IPS-15b (cell line): ENCODE data around the gene ANAPC13.

Experiments
- H3K27me3 ChIP-seq: one replicate; pipeline ENCODE4 v1.6.1; 2013; ENCODE audit warnings: low read length; ENCODE audit not compliant: control insufficient read depth, insufficient read depth
- H3K36me3 ChIP-seq: one replicate; pipeline ENCODE4 v1.6.1; 2013; ENCODE audit warnings: low read length; ENCODE audit not compliant: control insufficient read depth, insufficient read depth
- H3K4me1 ChIP-seq: one replicate; pipeline ENCODE4 v1.6.1; 2013; ENCODE audit warnings: mild to moderate bottlenecking, low read length; ENCODE audit not compliant: control insufficient read depth, insufficient read depth
- H3K4me3 ChIP-seq: one replicate; pipeline ENCODE4 v1.5.1; 2013; ENCODE audit warnings: low read depth, low read length
- H3K9ac ChIP-seq: one replicate; pipeline ENCODE4 v1.6.1; 2013; ENCODE audit warnings: low read depth, mild to moderate bottlenecking, low read length
- H3K9me3 ChIP-seq: one replicate; pipeline ENCODE4 v1.6.1; 2013; ENCODE audit warnings: mild to moderate bottlenecking, low read length; ENCODE audit not compliant: control insufficient read depth, insufficient read depth

ANAPC13 gene, protein sequence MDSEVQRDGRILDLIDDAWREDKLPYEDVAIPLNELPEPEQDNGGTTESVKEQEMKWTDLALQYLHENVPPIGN

DNA sequence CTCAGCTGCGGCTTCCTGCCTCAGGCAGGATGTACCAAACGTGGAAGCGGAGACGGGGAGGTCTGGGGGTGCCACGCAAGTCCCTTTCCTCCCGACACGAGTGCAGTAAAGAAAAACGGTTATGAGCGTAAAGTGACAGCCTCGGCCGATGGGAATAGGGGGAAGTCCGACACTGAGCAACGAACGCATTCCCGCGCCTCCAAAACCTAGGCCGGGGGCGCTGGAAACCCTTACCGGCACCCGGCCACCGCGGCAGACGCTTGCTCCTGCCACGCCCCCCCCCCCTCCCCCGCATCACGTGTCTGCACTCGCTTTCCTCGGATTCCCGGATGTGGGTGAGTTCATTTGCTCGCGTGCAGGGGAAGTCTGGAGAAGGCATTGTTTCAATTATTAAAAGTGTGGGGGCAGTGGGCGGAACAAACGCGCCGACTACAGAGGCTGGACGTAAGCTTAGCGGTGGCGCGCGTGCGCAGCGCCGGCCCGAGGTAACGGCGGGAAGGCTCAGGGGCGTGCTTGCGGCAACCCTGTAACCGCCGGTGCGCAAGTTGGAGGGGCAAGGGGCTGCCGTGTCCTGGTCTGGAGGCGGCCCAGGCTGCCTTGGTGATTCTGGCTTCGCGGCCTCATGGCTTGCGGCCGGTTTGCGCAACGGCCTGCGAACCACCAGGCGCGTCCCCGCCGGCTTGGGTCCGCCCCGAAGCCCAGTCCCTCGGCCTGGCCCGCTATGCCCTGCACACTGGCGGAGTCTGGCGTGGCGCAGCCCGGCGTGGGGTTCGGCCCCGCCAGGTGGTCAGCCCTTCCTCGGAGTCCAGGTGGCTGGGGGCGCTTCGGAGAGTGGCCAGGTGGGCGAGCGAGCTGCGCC is at the start of gene ANAPC13, which contains the start of gene CEP63:
TSS of gene ANAPC13 (minus strand) at position 268 of the 859 bp plus-strand sequence. CDS start 3,081 bp downstream, outside the sequence.
TSS of gene CEP63 (plus strand) at position 340 of the 859 bp plus-strand sequence. CDS start 9,264 bp downstream, outside the sequence.
- Histone ChIP-seq H3K4me3 (peak within 1 kb of the TSS; percentile 95), H3K4me1 (peaks cover 7% of the 10 kb centered on the region), H3K27me3 (no peaks in the 10 kb centered on the region), H3K9me3 (no peaks in the 10 kb centered on the region), H3K9ac (peak within 1 kb of the TSS; percentile 82), H3K36me3 (peaks cover 3% of the 10 kb centered on the region)

DNA sequence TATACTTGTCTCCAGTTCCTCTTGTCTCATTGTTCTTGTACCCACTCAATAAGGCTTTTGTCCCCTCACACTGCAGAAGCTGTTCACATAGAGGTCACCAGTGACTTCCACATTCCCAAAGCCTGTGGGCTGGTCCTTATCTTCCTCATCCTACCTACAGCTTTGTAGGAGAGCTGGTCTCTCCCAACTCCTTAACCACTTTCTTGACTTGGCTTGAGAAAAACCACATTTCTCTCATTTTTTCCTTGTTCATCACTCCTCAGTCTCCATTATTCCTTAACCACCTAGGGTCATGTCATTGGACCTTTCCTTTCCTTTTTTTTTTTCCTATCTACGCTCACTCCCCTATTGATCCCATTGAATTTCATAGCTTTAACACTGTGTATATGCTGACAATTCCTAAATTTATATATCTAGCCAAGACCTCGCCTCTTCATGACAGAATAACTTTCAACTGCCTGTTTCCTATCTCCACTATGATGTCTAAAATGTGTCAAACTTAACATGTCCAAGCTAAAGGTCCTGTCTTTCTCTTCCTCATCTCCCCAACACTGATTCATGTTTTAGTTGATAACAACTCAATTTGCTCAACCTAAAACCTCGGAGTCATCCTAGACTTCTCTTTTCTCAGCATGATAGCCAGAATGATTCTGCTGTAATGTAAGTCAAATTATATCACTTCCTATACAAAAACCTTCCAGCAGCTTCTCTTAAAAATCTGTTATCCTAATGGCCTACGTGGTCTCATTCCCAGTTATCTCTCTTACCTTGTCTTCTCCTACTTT is 49.6 kb upstream of the ANAPC13 start:
- Histone ChIP-seq H3K36me3 (no peaks in the 10 kb centered on the region), H3K4me1 (no peaks in the 10 kb centered on the region), H3K4me3 (no peak overlapping the region), H3K9ac (no peak overlapping the region), H3K9me3 (no peaks in the 10 kb centered on the region), H3K27me3 (no peaks in the 10 kb centered on the region)

DNA sequence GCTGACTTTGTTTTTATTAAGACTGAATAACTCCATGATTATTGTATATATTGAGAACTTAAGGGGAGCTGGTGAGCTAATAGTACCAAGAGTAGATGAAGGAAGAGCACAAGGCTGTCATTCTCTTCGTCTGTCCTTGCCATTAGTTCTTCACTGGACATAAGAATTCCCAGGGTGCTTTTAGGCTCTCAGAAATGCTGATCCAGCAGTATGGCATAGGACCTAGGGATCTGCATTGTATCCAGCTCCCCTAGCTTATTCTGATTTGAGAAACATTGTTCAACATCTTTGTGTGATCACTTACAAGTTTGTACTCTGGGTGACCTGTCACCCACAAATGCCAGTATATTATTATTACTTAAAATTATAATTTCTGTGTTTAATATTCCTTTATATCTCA is 47.7 kb upstream of the ANAPC13 start:
- Histone ChIP-seq H3K4me1 (no peaks in the 10 kb centered on the region), H3K27me3 (no peaks in the 10 kb centered on the region), H3K9me3 (no peaks in the 10 kb centered on the region), H3K36me3 (no peaks in the 10 kb centered on the region), H3K4me3 (no peak overlapping the region), H3K9ac (no peak overlapping the region)

DNA sequence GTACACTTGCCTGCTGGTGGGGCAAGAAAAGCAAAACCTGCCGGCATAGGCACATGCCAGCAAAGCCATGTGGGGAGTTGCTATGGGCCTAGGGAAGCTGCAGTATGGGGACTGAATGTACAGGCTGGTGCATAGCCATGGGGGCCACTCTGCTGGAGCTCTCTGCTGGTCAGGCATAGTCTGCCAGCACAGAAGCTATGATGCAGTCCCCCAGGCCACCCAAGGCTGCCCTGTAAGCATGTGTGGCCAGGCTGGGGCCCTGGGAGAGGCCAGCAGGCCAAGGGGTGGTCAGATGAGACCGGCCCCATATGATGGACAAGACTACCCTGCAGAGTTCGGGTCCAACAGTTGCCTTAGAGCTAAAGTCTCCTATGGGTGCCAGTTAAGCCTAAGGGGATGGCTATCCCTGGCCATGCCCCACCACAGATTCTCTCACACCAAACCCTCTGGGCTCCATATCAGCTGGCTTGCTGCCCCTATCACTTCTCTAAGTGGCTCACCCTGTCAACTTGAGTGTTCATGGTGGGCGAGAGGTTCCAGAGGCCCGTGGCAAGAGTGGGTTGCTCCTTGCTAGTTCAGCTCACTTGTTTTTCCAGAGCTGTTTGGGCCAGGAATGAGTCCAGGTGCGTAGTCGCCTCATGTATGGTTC is 41.9 kb upstream of the ANAPC13 start:
- Histone ChIP-seq H3K9ac (no peak overlapping the region), H3K4me3 (no peak overlapping the region), H3K9me3 (no peaks in the 10 kb centered on the region), H3K27me3 (no peaks in the 10 kb centered on the region), H3K4me1 (no peaks in the 10 kb centered on the region), H3K36me3 (no peaks in the 10 kb centered on the region)

DNA sequence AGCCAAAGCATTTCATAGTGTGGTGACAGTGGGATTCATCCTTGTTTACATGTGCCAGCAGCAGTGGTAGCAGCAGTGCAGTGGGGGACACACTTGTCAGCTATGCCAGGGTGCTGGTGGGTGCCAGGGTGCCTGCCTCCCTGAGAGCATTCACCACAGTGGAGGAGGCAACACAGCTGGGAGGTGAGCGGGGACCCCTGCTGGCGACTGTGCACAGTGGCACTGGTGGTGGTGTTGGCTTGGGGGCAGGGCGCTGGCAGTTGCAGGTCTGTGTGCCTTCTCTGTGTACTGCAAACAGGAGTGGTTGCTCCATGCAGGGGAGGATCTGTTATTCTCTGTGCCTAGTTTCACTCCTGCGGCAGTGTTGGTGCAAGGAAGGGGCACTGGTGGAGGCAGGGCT is 41.3 kb upstream of the ANAPC13 start:
- Histone ChIP-seq H3K4me1 (no peaks in the 10 kb centered on the region), H3K9ac (no peak overlapping the region), H3K36me3 (no peaks in the 10 kb centered on the region), H3K9me3 (no peaks in the 10 kb centered on the region), H3K27me3 (no peaks in the 10 kb centered on the region), H3K4me3 (no peak overlapping the region)

DNA sequence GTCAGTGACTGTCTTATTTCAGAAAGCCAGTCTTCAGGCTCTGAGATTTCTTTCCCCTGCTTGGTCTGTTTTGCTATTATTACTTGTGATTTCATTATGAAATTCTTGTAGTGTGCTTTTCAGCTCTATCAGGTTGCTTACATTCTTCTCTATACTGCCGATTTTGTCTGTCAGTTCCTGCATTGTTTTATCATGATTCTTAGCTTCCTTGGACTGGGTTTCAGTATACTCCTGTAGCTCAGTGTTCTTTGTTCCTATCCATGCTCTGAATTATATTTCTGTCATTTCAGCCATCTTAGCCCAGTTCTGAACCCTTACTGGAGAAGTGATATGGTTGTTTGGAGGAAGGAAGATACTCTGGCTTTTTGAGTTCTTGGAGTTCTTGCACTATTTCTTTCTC is 40.5 kb upstream of the ANAPC13 start:
- H3K4me1 ChIP-seq, result no peaks in the 10 kb centered on the region
- no peaks in the 10 kb centered on the region for H3K9me3 ChIP-seq
- H3K9ac ChIP-seq, result no peak overlapping the region
- no peaks in the 10 kb centered on the region for H3K36me3 ChIP-seq
- no peak overlapping the region for H3K4me3 ChIP-seq
- no peaks in the 10 kb centered on the region for H3K27me3 ChIP-seq

DNA sequence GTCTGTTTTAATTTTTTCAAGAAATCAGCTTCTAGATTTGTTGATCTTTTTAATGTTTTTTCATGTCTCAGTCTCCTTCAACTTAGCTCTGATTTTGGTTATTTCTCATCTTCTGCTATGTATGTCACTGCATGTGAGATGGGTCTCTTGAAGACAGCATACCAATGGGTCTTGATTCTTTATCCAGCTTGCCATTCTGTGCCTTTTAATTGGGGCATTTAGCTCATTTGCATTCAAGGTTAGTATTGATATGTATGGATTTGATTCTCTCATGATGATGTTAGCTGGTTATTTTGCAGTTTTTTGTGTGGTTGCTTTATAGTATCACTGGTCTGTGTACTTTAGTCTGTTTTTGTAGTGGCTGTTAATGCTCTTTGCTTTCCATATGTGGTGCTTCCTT is 39.5 kb upstream of the ANAPC13 start:
- Histone ChIP-seq H3K9ac (no peak overlapping the region), H3K9me3 (no peaks in the 10 kb centered on the region), H3K4me3 (no peak overlapping the region), H3K27me3 (no peaks in the 10 kb centered on the region), H3K4me1 (no peaks in the 10 kb centered on the region), H3K36me3 (no peaks in the 10 kb centered on the region)

DNA sequence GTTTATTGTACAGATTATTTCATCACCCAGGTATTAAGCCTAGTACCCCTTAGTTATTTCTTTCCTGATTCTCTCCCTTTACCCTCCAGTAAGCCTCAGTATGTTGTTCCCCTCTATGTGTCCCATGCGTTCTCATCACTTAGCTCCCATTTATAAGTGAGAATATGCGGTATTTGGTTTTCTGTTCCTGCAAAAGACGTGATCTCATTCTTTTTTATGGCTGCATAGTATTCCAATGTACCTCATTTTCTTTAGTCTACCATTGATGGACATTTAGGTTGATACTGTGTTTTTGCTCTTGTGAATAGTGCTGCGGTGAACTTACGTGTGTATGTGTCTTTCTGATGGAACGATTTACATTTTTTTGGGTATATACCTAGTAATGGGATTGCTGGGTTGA is 36.8 kb upstream of the ANAPC13 start:
- H3K4me1 ChIP-seq, result no peaks in the 10 kb centered on the region
- no peak overlapping the region for H3K9ac ChIP-seq
- H3K27me3 ChIP-seq, result no peaks in the 10 kb centered on the region
- no peaks in the 10 kb centered on the region for H3K36me3 ChIP-seq
- no peak overlapping the region for H3K4me3 ChIP-seq
- H3K9me3 ChIP-seq, result no peaks in the 10 kb centered on the region

DNA sequence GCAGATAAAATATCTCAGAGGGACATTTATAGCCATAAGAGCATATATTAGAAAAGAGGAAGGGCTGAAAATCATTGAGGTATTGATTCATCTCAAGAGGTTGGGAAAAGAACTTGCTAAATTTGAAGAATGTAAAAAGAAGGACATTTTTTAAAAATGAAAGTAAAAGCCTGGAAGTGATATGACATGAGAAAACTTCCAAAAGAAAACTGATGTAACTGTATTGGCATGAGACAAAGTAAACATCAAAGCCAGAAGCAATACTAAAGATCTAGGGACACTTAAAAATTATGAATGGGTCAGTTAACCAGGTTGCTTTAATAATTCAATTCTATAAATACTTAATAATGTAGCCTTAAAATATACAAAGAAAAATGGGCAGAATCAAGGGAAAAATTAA is 32.0 kb upstream of the ANAPC13 start:
- Histone ChIP-seq H3K4me1 (no peaks in the 10 kb centered on the region), H3K9ac (no peak overlapping the region), H3K27me3 (no peaks in the 10 kb centered on the region), H3K36me3 (no peaks in the 10 kb centered on the region), H3K9me3 (no peaks in the 10 kb centered on the region), H3K4me3 (no peak overlapping the region)

DNA sequence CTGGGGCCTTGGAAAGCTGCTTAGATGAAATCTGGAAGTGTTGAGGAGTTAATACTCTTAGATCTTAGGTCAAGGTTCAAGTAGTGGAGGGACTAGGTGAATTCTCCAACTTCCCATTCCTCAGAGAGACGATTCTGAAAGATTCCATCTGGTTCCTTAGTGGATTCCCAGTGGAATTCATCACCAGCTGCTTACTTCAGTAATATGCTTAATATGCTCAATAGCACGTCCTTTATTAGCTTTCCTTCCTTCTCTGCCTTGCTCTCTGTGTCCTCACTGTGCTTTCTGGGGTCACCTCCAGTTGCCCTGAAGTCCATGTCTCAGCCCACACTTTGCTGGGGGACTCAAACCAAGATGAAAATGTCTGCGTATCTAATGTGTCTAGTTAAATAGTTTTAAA is 31.1 kb upstream of the ANAPC13 start:
- no peaks in the 10 kb centered on the region for H3K27me3 ChIP-seq
- no peaks in the 10 kb centered on the region for H3K4me1 ChIP-seq
- no peaks in the 10 kb centered on the region for H3K9me3 ChIP-seq
- no peaks in the 10 kb centered on the region for H3K36me3 ChIP-seq
- no peak overlapping the region for H3K4me3 ChIP-seq
- H3K9ac ChIP-seq, result no peak overlapping the region

DNA sequence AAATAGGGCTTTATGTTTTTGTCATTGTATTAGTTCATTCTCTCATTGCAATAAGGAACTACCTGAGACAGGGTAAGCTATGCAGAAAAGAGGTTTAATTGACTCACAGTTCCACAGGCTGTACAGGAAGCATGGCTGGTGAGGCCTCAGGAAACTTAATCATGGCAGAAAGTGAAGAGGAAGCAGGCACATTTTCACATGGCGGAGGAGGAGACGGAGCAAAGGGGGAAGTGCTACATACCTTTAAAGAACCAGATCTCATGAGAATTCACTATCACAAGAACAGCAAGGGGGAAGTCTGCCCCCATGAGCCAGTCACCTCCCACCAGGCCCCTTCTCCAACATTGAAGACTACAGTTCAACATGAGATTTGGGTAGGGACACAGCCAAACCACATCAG is 25.7 kb upstream of the ANAPC13 start:
- Histone ChIP-seq H3K9ac (no peak overlapping the region), H3K27me3 (no peaks in the 10 kb centered on the region), H3K4me3 (no peak overlapping the region), H3K36me3 (no peaks in the 10 kb centered on the region), H3K4me1 (no peaks in the 10 kb centered on the region), H3K9me3 (no peaks in the 10 kb centered on the region)
